ENCODE results near the gene EP300.
"Not testable (repeated sequence)": the region's sequence is repeated elsewhere in the genome, so short reads cannot be mapped to it uniquely, and the experiment has no call there.

Gene EP300

GRCh38 chr22:41106122-41106968 lies 14.0 kb downstream of the EP300 start:
- peaks cover 4% of the 10 kb centered on the region for H3K36me3 Mint-ChIP-seq
- H3K4me3 Mint-ChIP-seq, result peak overlapping the region; percentile 47
- H3K4me1 Mint-ChIP-seq (ENCODE audit: low read depth), result peaks cover 63% of the 10 kb centered on the region
- peak overlapping the region; percentile 87 for H3K27ac Mint-ChIP-seq
- H3K27me3 Mint-ChIP-seq, result no peaks in the 10 kb centered on the region
- H3K9me3 Mint-ChIP-seq (ENCODE audit: low read depth), result no peaks in the 10 kb centered on the region

GRCh38 chr22:41106969-41107325 lies 14.6 kb downstream of the EP300 start:
- not testable (repeated sequence) for H3K27me3 Mint-ChIP-seq; H3K4me3 Mint-ChIP-seq; H3K9me3 Mint-ChIP-seq (ENCODE audit: low read depth); H3K36me3 Mint-ChIP-seq
- H3K27ac Mint-ChIP-seq, result peak overlapping the region; percentile 34
- peaks cover 60% of the 10 kb centered on the region for H3K4me1 Mint-ChIP-seq (ENCODE audit: low read depth)

GRCh38 chr22:41110968-41111367 lies 18.6 kb downstream of the EP300 start:
- H3K36me3 Mint-ChIP-seq, result peaks cover 2% of the 10 kb centered on the region
- no peaks in the 10 kb centered on the region for H3K27me3 Mint-ChIP-seq
- no peak overlapping the region for H3K27ac Mint-ChIP-seq
- H3K9me3 Mint-ChIP-seq (ENCODE audit: low read depth), result no peaks in the 10 kb centered on the region
- H3K4me3 Mint-ChIP-seq, result no peak overlapping the region
- peaks cover 56% of the 10 kb centered on the region for H3K4me1 Mint-ChIP-seq (ENCODE audit: low read depth)

- peaks cover 2% of the 10 kb centered on the region for H3K36me3 Mint-ChIP-seq
- H3K27me3 Mint-ChIP-seq, result no peaks in the 10 kb centered on the region
- H3K4me1 Mint-ChIP-seq (ENCODE audit: low read depth), result peaks cover 51% of the 10 kb centered on the region
- peak overlapping the region; percentile 22 for H3K27ac Mint-ChIP-seq
- no peaks in the 10 kb centered on the region for H3K9me3 Mint-ChIP-seq (ENCODE audit: low read depth)
- no peak overlapping the region for H3K4me3 Mint-ChIP-seq
These were observed 23.9 kb downstream of the EP300 start for GRCh38 chr22:41116342-41116741.

GRCh38 chr22:41117127-41117965 lies 25.0 kb downstream of the EP300 start:
- Mint-ChIP-seq H3K27me3 (no peaks in the 10 kb centered on the region), H3K36me3 (peaks cover 2% of the 10 kb centered on the region), H3K4me3 (no peak overlapping the region), H3K4me1 (ENCODE audit: low read depth) (peaks cover 54% of the 10 kb centered on the region), H3K27ac (peak overlapping the region; percentile 55), H3K9me3 (ENCODE audit: low read depth) (no peaks in the 10 kb centered on the region)

- no peak overlapping the region for H3K4me3 Mint-ChIP-seq
- H3K36me3 Mint-ChIP-seq, result peaks cover 9% of the 10 kb centered on the region
- H3K27me3 Mint-ChIP-seq, result no peaks in the 10 kb centered on the region
- H3K27ac Mint-ChIP-seq, result peak overlapping the region; percentile 81
- no peaks in the 10 kb centered on the region for H3K9me3 Mint-ChIP-seq (ENCODE audit: low read depth)
- peaks cover 32% of the 10 kb centered on the region for H3K4me1 Mint-ChIP-seq (ENCODE audit: low read depth)
These were observed 30.8 kb downstream of the EP300 start for GRCh38 chr22:41123151-41123550.

- no peaks in the 10 kb centered on the region for H3K9me3 Mint-ChIP-seq (ENCODE audit: low read depth)
- no peak overlapping the region for H3K4me3 Mint-ChIP-seq
- peaks cover 9% of the 10 kb centered on the region for H3K36me3 Mint-ChIP-seq
- no peaks in the 10 kb centered on the region for H3K27me3 Mint-ChIP-seq
- H3K27ac Mint-ChIP-seq, result no peak overlapping the region
- H3K4me1 Mint-ChIP-seq (ENCODE audit: low read depth), result peaks cover 30% of the 10 kb centered on the region
These were observed 31.7 kb downstream of the EP300 start for GRCh38 chr22:41124086-41124485.

GRCh38 chr22:41127451-41127850 lies 35.1 kb downstream of the EP300 start:
- Mint-ChIP-seq H3K4me3 (no peak overlapping the region), H3K27me3 (no peaks in the 10 kb centered on the region), H3K4me1 (ENCODE audit: low read depth) (peaks cover 6% of the 10 kb centered on the region), H3K27ac (peak overlapping the region; percentile 72), H3K9me3 (ENCODE audit: low read depth) (no peaks in the 10 kb centered on the region), H3K36me3 (peaks cover 11% of the 10 kb centered on the region)

- no peaks in the 10 kb centered on the region for H3K9me3 Mint-ChIP-seq (ENCODE audit: low read depth)
- H3K36me3 Mint-ChIP-seq, result peaks cover 15% of the 10 kb centered on the region
- peaks cover 3% of the 10 kb centered on the region for H3K4me1 Mint-ChIP-seq (ENCODE audit: low read depth)
- H3K27ac Mint-ChIP-seq, result no peak overlapping the region
- H3K4me3 Mint-ChIP-seq, result no peak overlapping the region
- H3K27me3 Mint-ChIP-seq, result no peaks in the 10 kb centered on the region
These were observed 36.2 kb downstream of the EP300 start for GRCh38 chr22:41128606-41129005.

GRCh38 chr22:41132550-41132949 lies 40.2 kb downstream of the EP300 start:
- no peaks in the 10 kb centered on the region for H3K9me3 Mint-ChIP-seq (ENCODE audit: low read depth)
- H3K27me3 Mint-ChIP-seq, result no peaks in the 10 kb centered on the region
- peaks cover 3% of the 10 kb centered on the region for H3K4me1 Mint-ChIP-seq (ENCODE audit: low read depth)
- no peak overlapping the region for H3K4me3 Mint-ChIP-seq
- peaks cover 16% of the 10 kb centered on the region for H3K36me3 Mint-ChIP-seq
- peak overlapping the region; percentile 61 for H3K27ac Mint-ChIP-seq

- H3K27me3 Mint-ChIP-seq, result no peaks in the 10 kb centered on the region
- H3K36me3 Mint-ChIP-seq, result peaks cover 10% of the 10 kb centered on the region
- no peaks in the 10 kb centered on the region for H3K9me3 Mint-ChIP-seq (ENCODE audit: low read depth)
- no peaks in the 10 kb centered on the region for H3K4me1 Mint-ChIP-seq (ENCODE audit: low read depth)
- H3K27ac Mint-ChIP-seq, result no peak overlapping the region
- no peak overlapping the region for H3K4me3 Mint-ChIP-seq
These were observed 48.1 kb downstream of the EP300 start for GRCh38 chr22:41140365-41140957.

GRCh38 chr22:41145921-41146320 lies 53.5 kb downstream of the EP300 start:
- H3K36me3 Mint-ChIP-seq; H3K9me3 Mint-ChIP-seq (ENCODE audit: low read depth); H3K4me1 Mint-ChIP-seq (ENCODE audit: low read depth); H3K27me3 Mint-ChIP-seq; H3K27ac Mint-ChIP-seq; H3K4me3 Mint-ChIP-seq: not testable (repeated sequence)

GRCh38 chr22:41146573-41146972 lies 54.2 kb downstream of the EP300 start:
- Mint-ChIP-seq H3K27me3 (no peaks in the 10 kb centered on the region), H3K9me3 (ENCODE audit: low read depth) (no peaks in the 10 kb centered on the region), H3K4me3 (no peak overlapping the region), H3K27ac (no peak overlapping the region), H3K4me1 (ENCODE audit: low read depth) (no peaks in the 10 kb centered on the region), H3K36me3 (peaks cover 5% of the 10 kb centered on the region)

GRCh38 chr22:41147722-41148121 lies 55.3 kb downstream of the EP300 start:
- Mint-ChIP-seq H3K27ac (peak overlapping the region; percentile 41), H3K27me3 (no peaks in the 10 kb centered on the region), H3K9me3 (ENCODE audit: low read depth) (no peaks in the 10 kb centered on the region), H3K4me1 (ENCODE audit: low read depth) (no peaks in the 10 kb centered on the region), H3K4me3 (no peak overlapping the region), H3K36me3 (peaks cover 5% of the 10 kb centered on the region)

- H3K9me3 Mint-ChIP-seq (ENCODE audit: low read depth), result no peaks in the 10 kb centered on the region
- no peaks in the 10 kb centered on the region for H3K27me3 Mint-ChIP-seq
- no peak overlapping the region for H3K27ac Mint-ChIP-seq
- H3K4me3 Mint-ChIP-seq, result no peak overlapping the region
- peaks cover 4% of the 10 kb centered on the region for H3K36me3 Mint-ChIP-seq
- no peaks in the 10 kb centered on the region for H3K4me1 Mint-ChIP-seq (ENCODE audit: low read depth)
These were observed 60.5 kb downstream of the EP300 start for GRCh38 chr22:41152902-41153301.

Measured in activated naive CD8-positive, alpha-beta T cell (primary cell).